Measurements from ENCODE around the gene ASH1L.
"Not testable (repeated sequence)": the region's sequence is repeated elsewhere in the genome, so short reads cannot be mapped to it uniquely, and the experiment has no call there.

DNA sequence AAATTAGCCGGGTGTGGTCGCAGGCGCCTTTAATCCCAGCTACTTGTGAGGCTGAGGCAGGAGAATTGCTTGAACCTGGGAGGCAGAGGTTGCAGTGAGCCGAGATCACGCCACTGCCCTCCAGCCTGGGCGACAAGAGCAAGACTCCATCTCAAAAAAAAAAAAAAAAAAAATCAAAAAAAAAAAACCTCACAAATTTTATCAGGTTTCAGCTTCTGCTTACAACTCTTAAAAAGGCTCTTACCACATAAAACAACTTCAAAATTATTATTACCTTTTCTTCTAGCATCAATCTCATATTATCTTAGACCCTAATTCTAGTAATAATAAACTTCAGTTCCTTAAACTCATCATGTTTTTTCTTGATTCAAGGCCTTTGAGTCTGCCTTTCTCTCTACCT is 120.2 kb downstream of the ASH1L start:
- not testable (repeated sequence) for TF ChIP-seq EZH2 (IDR thresholded peaks at IDR 0.05; ENCODE audit: borderline replicate concordance); EZH2phosphoT487 (IDR thresholded peaks at IDR 0.05; ENCODE audit: low read depth, severe bottlenecking, unreplicated experiment)
- TF ChIP-seq, protein P1, sequence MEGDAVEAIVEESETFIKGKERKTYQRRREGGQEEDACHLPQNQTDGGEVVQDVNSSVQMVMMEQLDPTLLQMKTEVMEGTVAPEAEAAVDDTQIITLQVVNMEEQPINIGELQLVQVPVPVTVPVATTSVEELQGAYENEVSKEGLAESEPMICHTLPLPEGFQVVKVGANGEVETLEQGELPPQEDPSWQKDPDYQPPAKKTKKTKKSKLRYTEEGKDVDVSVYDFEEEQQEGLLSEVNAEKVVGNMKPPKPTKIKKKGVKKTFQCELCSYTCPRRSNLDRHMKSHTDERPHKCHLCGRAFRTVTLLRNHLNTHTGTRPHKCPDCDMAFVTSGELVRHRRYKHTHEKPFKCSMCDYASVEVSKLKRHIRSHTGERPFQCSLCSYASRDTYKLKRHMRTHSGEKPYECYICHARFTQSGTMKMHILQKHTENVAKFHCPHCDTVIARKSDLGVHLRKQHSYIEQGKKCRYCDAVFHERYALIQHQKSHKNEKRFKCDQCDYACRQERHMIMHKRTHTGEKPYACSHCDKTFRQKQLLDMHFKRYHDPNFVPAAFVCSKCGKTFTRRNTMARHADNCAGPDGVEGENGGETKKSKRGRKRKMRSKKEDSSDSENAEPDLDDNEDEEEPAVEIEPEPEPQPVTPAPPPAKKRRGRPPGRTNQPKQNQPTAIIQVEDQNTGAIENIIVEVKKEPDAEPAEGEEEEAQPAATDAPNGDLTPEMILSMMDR (IDR thresholded peaks at IDR 0.05; ENCODE audit: poor library complexity): not testable (repeated sequence)

All from hepatocyte (in vitro differentiated cells).